Skin of body (tissue), 2 donors: ENCODE data around the gene EXOC3. TPM values are rescaled to one million over a fixed set of nuclear protein-coding genes. Genes with fewer than 3 reads are reported as not detected.
"Not testable (repeated sequence)": the region's sequence is repeated elsewhere in the genome, so short reads cannot be mapped to it uniquely, and the experiment has no call there.

Experiments used
- DNase-seq: peaks from one replicate; lab custom pipeline; 2025; lab: John Stamatoyannopoulos, UW
- total RNA-seq: library from RNA; depleted of rRNA; stranded (reverse); fragments of >200 nt; gene quantifications from one replicate; pipeline ENCODE4 v1.2.3, GENCODE V29; 2014

Gene EXOC3
- total RNA-seq: 32.8 TPM

GRCh38 chr5:442335-443238, at the start of gene EXOC3:
Gene EXOC3 (plus strand): TSS chr5:443176. CDS start chr5:446206, 3,030 bp downstream.
- DNase-seq: no peak

GRCh38 chr5:393846-394275, 49.1 kb upstream of the EXOC3 start:
- peak; percentile 31 for DNase-seq

- no peak for DNase-seq
Observed at GRCh38 chr5:394671-395155, 48.3 kb upstream of the EXOC3 start.

GRCh38 chr5:395156-395920, 47.6 kb upstream of the EXOC3 start:
- no peak for DNase-seq

GRCh38 chr5:395921-396530, 47.0 kb upstream of the EXOC3 start:
- DNase-seq: no peak

- no peak for DNase-seq
Observed at GRCh38 chr5:396531-396961, 46.4 kb upstream of the EXOC3 start.

GRCh38 chr5:398141-398474, 44.9 kb upstream of the EXOC3 start:
- DNase-seq: not testable (repeated sequence)

GRCh38 chr5:398475-399295, 44.3 kb upstream of the EXOC3 start:
- no peak for DNase-seq

GRCh38 chr5:399296-400281, 43.4 kb upstream of the EXOC3 start:
- DNase-seq: peak; percentile 94

- DNase-seq: peak; percentile 97
Observed at GRCh38 chr5:400282-401145, 42.5 kb upstream of the EXOC3 start.

GRCh38 chr5:401146-402034, 41.6 kb upstream of the EXOC3 start:
- no peak for DNase-seq

GRCh38 chr5:402219-402614, 40.8 kb upstream of the EXOC3 start:
- DNase-seq: not testable (repeated sequence)

- DNase-seq: no peak
Observed at GRCh38 chr5:402615-403359, 40.2 kb upstream of the EXOC3 start.

GRCh38 chr5:403995-404394, 39.0 kb upstream of the EXOC3 start:
- no peak for DNase-seq

- DNase-seq: no peak
Observed at GRCh38 chr5:404666-405241, 38.2 kb upstream of the EXOC3 start.

- DNase-seq: no peak
Observed at GRCh38 chr5:405421-405820, 37.6 kb upstream of the EXOC3 start.

GRCh38 chr5:406041-406440, 36.9 kb upstream of the EXOC3 start:
- no peak for DNase-seq
